SK-N-SH (cell line): ENCODE data around the gene SLC38A2.

Experiments used
- TF ChIP-seq, protein P1 (sequence below): fragments of 200-600 bp; sonication (generic); IDR thresholded peaks from 2 replicates; pipeline ENCODE4 v1.6.1; 2017; ENCODE audit warnings: antibody characterized with exemption, mild to moderate bottlenecking, moderate library complexity
- TF ChIP-seq, protein P2 (sequence below): IDR thresholded peaks from 2 replicates; pipeline ENCODE4 v1.6.1; 2012; ENCODE audit warnings: mild to moderate bottlenecking, low read depth, low read length, moderate library complexity

DNA sequence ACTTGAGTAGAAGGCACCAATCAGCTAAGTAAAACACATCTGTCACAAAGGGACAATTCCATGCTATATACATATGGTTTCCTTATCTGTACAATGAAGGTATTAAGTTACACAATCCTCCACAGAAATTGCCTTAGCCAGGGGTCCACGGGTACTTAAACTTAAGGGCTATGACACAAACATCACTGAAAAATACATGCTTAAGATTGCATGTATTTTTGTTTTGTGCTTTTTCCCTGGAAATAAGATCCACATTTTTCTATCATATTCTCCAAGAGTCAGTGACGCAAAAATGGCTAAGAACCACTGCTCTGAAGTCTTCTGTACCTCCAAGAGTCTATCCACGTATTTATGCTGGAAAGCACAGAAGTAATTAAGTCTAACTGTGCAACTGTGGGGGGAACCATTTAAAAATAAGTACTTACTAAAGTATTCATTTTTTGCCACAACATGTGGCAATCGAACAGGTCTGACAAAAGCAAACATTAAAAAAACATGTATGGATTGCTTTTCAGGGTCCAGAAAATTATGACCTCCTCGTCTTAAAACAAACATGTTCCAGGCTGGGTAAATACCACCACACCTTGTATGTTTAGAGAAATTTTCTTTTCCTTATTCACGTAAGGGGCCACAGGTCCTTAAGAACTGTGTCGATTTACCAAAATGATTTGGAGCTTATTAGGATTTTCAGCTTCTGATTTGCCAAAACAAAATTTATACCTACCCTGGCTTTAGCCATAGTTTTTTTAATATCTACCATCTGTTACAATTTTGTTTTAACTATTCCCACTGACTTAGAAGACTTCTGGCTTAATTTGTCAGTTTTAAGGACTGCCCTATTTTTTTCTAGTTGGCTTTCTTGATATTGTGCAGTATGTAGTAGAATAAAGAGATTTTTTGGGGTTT lies 2.8 kb downstream of the SLC38A2 start:
- TF ChIP-seq, protein P1, sequence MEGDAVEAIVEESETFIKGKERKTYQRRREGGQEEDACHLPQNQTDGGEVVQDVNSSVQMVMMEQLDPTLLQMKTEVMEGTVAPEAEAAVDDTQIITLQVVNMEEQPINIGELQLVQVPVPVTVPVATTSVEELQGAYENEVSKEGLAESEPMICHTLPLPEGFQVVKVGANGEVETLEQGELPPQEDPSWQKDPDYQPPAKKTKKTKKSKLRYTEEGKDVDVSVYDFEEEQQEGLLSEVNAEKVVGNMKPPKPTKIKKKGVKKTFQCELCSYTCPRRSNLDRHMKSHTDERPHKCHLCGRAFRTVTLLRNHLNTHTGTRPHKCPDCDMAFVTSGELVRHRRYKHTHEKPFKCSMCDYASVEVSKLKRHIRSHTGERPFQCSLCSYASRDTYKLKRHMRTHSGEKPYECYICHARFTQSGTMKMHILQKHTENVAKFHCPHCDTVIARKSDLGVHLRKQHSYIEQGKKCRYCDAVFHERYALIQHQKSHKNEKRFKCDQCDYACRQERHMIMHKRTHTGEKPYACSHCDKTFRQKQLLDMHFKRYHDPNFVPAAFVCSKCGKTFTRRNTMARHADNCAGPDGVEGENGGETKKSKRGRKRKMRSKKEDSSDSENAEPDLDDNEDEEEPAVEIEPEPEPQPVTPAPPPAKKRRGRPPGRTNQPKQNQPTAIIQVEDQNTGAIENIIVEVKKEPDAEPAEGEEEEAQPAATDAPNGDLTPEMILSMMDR = no peak
- TF ChIP-seq, protein P2, sequence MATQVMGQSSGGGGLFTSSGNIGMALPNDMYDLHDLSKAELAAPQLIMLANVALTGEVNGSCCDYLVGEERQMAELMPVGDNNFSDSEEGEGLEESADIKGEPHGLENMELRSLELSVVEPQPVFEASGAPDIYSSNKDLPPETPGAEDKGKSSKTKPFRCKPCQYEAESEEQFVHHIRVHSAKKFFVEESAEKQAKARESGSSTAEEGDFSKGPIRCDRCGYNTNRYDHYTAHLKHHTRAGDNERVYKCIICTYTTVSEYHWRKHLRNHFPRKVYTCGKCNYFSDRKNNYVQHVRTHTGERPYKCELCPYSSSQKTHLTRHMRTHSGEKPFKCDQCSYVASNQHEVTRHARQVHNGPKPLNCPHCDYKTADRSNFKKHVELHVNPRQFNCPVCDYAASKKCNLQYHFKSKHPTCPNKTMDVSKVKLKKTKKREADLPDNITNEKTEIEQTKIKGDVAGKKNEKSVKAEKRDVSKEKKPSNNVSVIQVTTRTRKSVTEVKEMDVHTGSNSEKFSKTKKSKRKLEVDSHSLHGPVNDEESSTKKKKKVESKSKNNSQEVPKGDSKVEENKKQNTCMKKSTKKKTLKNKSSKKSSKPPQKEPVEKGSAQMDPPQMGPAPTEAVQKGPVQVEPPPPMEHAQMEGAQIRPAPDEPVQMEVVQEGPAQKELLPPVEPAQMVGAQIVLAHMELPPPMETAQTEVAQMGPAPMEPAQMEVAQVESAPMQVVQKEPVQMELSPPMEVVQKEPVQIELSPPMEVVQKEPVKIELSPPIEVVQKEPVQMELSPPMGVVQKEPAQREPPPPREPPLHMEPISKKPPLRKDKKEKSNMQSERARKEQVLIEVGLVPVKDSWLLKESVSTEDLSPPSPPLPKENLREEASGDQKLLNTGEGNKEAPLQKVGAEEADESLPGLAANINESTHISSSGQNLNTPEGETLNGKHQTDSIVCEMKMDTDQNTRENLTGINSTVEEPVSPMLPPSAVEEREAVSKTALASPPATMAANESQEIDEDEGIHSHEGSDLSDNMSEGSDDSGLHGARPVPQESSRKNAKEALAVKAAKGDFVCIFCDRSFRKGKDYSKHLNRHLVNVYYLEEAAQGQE = no peak
